Esophagus muscularis mucosa (tissue), 4 donors: ENCODE data around the gene TRHDE. TPM values are rescaled to one million over a fixed set of nuclear protein-coding genes. Genes with fewer than 3 reads are reported as not detected.
A peak's percentile ranks its signal among the peaks of the same experiment; 100 is the strongest.

Experiments used
- DNase-seq: peaks from one replicate; pipeline ENCODE4 v3.0.0-alpha.2; 2017; ENCODE audit errors: extremely low spot score
- H3K27ac ChIP-seq, 4 donors: fragments of 200-600 bp; sonication (generic); replicated peaks in 1 of 4; 1 replicate in 3 of 4; 2 replicates in 1 of 4; pipeline ENCODE4 v1.5.1; 2016 to 2019; ENCODE audit warnings: mild to moderate bottlenecking in 1 of 4
- H3K27me3 ChIP-seq, 4 donors: fragments of 200-600 bp; sonication (generic); one replicate each; pipeline versions ENCODE4 v1.5.1 to v1.6.0; 2016 to 2019
- H3K36me3 ChIP-seq, 4 donors: fragments of 200-600 bp; sonication (generic); one replicate each; pipeline ENCODE4 v1.5.1; 2016 to 2019
- H3K4me1 ChIP-seq, 4 donors: fragments of 200-600 bp; sonication (generic); one replicate each; pipeline ENCODE4 v1.5.1; 2016 to 2019
- H3K4me3 ChIP-seq, 4 donors: fragments of 200-600 bp; sonication (generic); 1 replicate in 2 of 4; 2 replicates in 2 of 4; pipeline ENCODE4 v1.5.1; 2016 to 2019; ENCODE audit warnings: mild to moderate bottlenecking in 4 of 4, moderate library complexity in 1 of 4
- H3K9me3 ChIP-seq, 4 donors: fragments of 200-600 bp; sonication (generic); 1 replicate in 3 of 4; 2 replicates in 1 of 4; pipeline ENCODE4 v1.5.1; 2016 to 2019
- CTCF ChIP-seq, 3 experiments: fragments of 200-600 bp in 2 of 3; fragments of 450-650 bp in 1 of 3; sonication (generic) in 2 of 3; IDR thresholded peaks; one replicate each; pipeline ENCODE4 v1.5.1; 2017 to 2019; ENCODE audit warnings: antibody characterized with exemption in 3 of 3, mild to moderate bottlenecking in 2 of 3, moderate library complexity in 1 of 3
- EP300 ChIP-seq: sonication (generic); formaldehyde crosslinking; IDR thresholded peaks from one replicate; pipeline ENCODE4 v1.6.1; 2017; ENCODE audit warnings: antibody characterized with exemption
- POLR2A ChIP-seq: fragments of 450-650 bp; IDR thresholded peaks from one replicate; pipeline ENCODE4 v1.6.1; 2017; ENCODE audit warnings: antibody characterized with exemption, moderate library complexity, mild to moderate bottlenecking, low read depth
- POLR2AphosphoS5 ChIP-seq, 2 donors: sonication (generic); formaldehyde crosslinking; IDR thresholded peaks; one replicate each; pipeline ENCODE4 v1.6.1; 2017; ENCODE audit warnings: antibody characterized with exemption in 2 of 2
- WGBS: methylation state at CpG from one replicate; pipeline ENCODE4 v1.1.5; 2018; 5-methylcytosine and 5-hydroxymethylcytosine counted together
- intact Hi-C: fragments of 100-400 bp; cut with DNase I; formaldehyde crosslinking; loops from one replicate; pipeline ENCODE4 v1.15.1; 2023
- total RNA-seq, 4 donors: library from RNA; depleted of rRNA; stranded (reverse); fragments of >200 nt; gene quantifications; one replicate each; pipeline versions ENCODE4 v1.1.0 to v1.2.1, GENCODE V29; 2016

Gene TRHDE
- total RNA-seq, 4 donors from 2014 or later: 0.33 to 1.2 (median 0.74) TPM

GRCh38 chr12:72272731-72273498 is 745 bp downstream of the TRHDE start:
- TF ChIP-seq EP300: no peak
- TF ChIP-seq CTCF (IDR thresholded peaks at IDR 0.05): no peak
- TF ChIP-seq POLR2A: no peak
- TF ChIP-seq POLR2AphosphoS5 (IDR thresholded peaks at IDR 0.05): no peak
- intact Hi-C loops: no loop called here
- Histone ChIP-seq H3K27ac (peak overlapping the region in 3 of 4 donors; percentile 4 to 57 (median 52)), H3K4me3 (peak overlapping the region; percentile 57 to 71 (median 60)), H3K27me3 (peaks cover 0 to 69% (median 23%) of the 10 kb centered on the region in 4 donors), H3K36me3 (no peaks in the 10 kb centered on the region), H3K4me1 (peaks cover 12 to 31% (median 29%) of the 10 kb centered on the region in 4 donors), H3K9me3 (no peaks in the 10 kb centered on the region)
- WGBS: 5% methylated on average over 60 of the region's 79 CpGs
- DNase-seq: no peak

- Histone ChIP-seq H3K9me3 (no peaks in the 10 kb centered on the region), H3K36me3 (no peaks in the 10 kb centered on the region), H3K27ac (no peak overlapping the region), H3K4me3 (peak overlapping the region; percentile 57 to 71 (median 60)), H3K27me3 (peaks cover 0 to 73% (median 23%) of the 10 kb centered on the region in 4 donors), H3K4me1 (peaks cover 12 to 31% (median 29%) of the 10 kb centered on the region in 4 donors)
- no peak for DNase-seq
- WGBS: 0% methylated on average over 9 of the region's 24 CpGs
- TF ChIP-seq CTCF (IDR thresholded peaks at IDR 0.05): no peak
- TF ChIP-seq POLR2AphosphoS5 (IDR thresholded peaks at IDR 0.05): no peak
- no peak for TF ChIP-seq EP300
- no peak for TF ChIP-seq POLR2A
- intact Hi-C loops: no loop called here
Observed at GRCh38 chr12:72273499-72273837, 1.3 kb downstream of the TRHDE start.

GRCh38 chr12:72273851-72274351 is 1.7 kb downstream of the TRHDE start:
- TF ChIP-seq POLR2A (no peak), EP300 (no peak), CTCF (IDR thresholded peaks at IDR 0.05) (no peak), POLR2AphosphoS5 (IDR thresholded peaks at IDR 0.05) (no peak)
- no peaks in the 10 kb centered on the region for H3K9me3 ChIP-seq
- no peak overlapping the region for H3K27ac ChIP-seq
- 29% methylated on average over 15 of the region's 17 CpGs for WGBS
- H3K27me3 ChIP-seq: peaks cover 0 to 73% (median 23%) of the 10 kb centered on the region in 4 donors
- peaks cover 12 to 31% (median 29%) of the 10 kb centered on the region in 4 donors for H3K4me1 ChIP-seq
- intact Hi-C loops: no loop called here
- DNase-seq: no peak
- H3K4me3 ChIP-seq: peak overlapping the region; percentile 57 to 71 (median 60)
- H3K36me3 ChIP-seq: no peaks in the 10 kb centered on the region

GRCh38 chr12:72274931-72275330 is 2.8 kb downstream of the TRHDE start:
- no peak for DNase-seq
- intact Hi-C loops: no loop called here
- Histone ChIP-seq H3K27ac (no peak overlapping the region), H3K27me3 (peaks cover 0 to 80% (median 23%) of the 10 kb centered on the region in 4 donors), H3K9me3 (no peaks in the 10 kb centered on the region), H3K36me3 (no peaks in the 10 kb centered on the region), H3K4me1 (peaks cover 12 to 31% (median 29%) of the 10 kb centered on the region in 4 donors), H3K4me3 (no peak overlapping the region)
- 100% methylated on average over 1 of the region's 1 CpG for WGBS
- TF ChIP-seq POLR2AphosphoS5 (IDR thresholded peaks at IDR 0.05): no peak
- no peak for TF ChIP-seq POLR2A
- no peak for TF ChIP-seq CTCF (IDR thresholded peaks at IDR 0.05)
- TF ChIP-seq EP300: no peak
